Pancreas (tissue), 10 donors: Measurements from ENCODE around the gene PHOSPHO2. TPM values are rescaled to one million over a fixed set of nuclear protein-coding genes. Genes with fewer than 3 reads are reported as not detected.

Experiments
- ATAC-seq, 4 donors: fragments of 200-7000 bp; cut with Tn5 transposase; one replicate each; pipeline versions ENCODE4 v1.8.0 to v1.9.1; 2020; ENCODE audit warnings: mild to moderate bottlenecking in 4 of 4, moderate library complexity in 4 of 4
- DNase-seq, 6 donors: peaks; one replicate each; pipeline ENCODE4 v3.0.0-alpha.2; 2020
- FAIRE-seq: peaks from 2 replicates; lab custom pipeline; 2012; peaks lifted over from hg19 to GRCh38; lab: Jason Lieb, UNC
- H3K27ac ChIP-seq, 4 donors: fragments of 200-600 bp; sonication (generic); 1 replicate in 3 of 4; 2 replicates in 1 of 4; pipeline versions ENCODE4 v1.5.0 to v1.8.0; 2020
- H3K27me3 ChIP-seq, 4 donors: fragments of 200-600 bp; one replicate each; pipeline ENCODE4 v1.8.0; 2021
- H3K36me3 ChIP-seq, 3 donors: fragments of 200-600 bp; sonication (generic) in 1 of 3; one replicate each; pipeline versions ENCODE4 v1.5.0 to v1.8.0; 2020 to 2021
- H3K4me1 ChIP-seq, 3 donors: fragments of 200-600 bp; one replicate each; pipeline ENCODE4 v1.8.0; 2021
- H3K4me3 ChIP-seq, 4 donors: fragments of 200-600 bp; sonication (generic) in 2 of 4; one replicate each; pipeline versions ENCODE4 v1.5.0 to v1.8.0; 2020 to 2021
- H3K9me3 ChIP-seq, 4 donors: fragments of 200-600 bp; one replicate each; pipeline ENCODE4 v1.8.0; 2021
- WGBS, 2 donors: extraction: QIAGEN DNeasy Blood & Tissue Kit; methylation state at CpG; one replicate each; pipeline ENCODE4 v1.1.7; 2013; 5-methylcytosine and 5-hydroxymethylcytosine counted together
- intact Hi-C, 3 donors: fragments of 100-400 bp; cut with DNase I; formaldehyde crosslinking; loops; one replicate each; pipeline versions ENCODE4 v1.11.1 to v1.14.2; 2022
- polyA plus RNA-seq, 2 donors: library from polyadenylated mRNA; stranded (reverse); fragments of 200-250 nt; gene quantifications; one replicate each; pipeline ENCODE4 v1.2.3, GENCODE V29; 2013
- total RNA-seq, 6 donors: library from RNA; stranded (reverse); fragmentation: NEBNext Ultra II Directional in 4 of 6; extraction: Animal tissue kit (Norgen Biotek cat#: 25700) in 4 of 6; gene quantifications; one replicate each; pipeline versions ENCODE4 v1.2.1 to v1.2.4, GENCODE V29; 2021 to 2023
- TF ChIP-seq, protein P1 (sequence below), 4 donors: fragments of 200-600 bp; sonication (generic) in 3 of 4; IDR thresholded peaks; one replicate each; pipeline versions ENCODE4 v1.5.0 to v1.8.0; 2021; ENCODE audit warnings: antibody characterized with exemption in 4 of 4
- donor health status: healthy with polysubstance abuse.
- donor health status: DM: no; HTN: no; CAD: no; lungs with moderate emphysema.
- donor health status: DM: no; HTN: no; CAD: no.
- donor health status: control.
- donor health status: control.
- donor health status: Bipolar disorder and iron deficiency.
- donor health status: DM: yes; HTN: yes; CAD: no.
- donor health status: DM: no; HTN: no; CAD: no.
- donor health status: DM: no; HTN: no; CAD: no.
- donor health status: DM: yes; HTN: yes; CAD: no.

PHOSPHO2 gene
- total and polyA plus RNA-seq, 8 donors, result 1.9 to 5.9 (median 3.1) TPM

DNA sequence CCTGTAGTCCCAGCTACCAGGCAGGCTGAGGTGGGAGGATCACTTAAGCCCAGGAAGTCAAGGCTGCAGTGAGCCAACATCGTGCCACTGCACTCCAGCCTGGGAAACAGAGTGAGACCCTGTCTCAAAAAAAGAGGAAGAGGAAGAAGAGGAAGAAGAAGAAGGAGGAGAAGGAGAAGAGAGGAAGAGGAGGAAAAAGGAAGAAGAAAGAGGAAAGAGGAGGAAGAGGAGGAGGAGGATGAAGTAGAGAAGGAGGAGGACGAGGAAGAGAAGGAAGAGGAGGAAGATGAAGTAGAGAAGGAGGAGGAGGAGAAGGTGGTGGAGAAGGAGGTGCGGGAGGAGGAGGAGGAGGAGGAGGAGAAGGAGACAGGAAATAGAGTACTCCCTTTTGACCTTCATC lies 38.1 kb upstream of the PHOSPHO2 start:
- intact Hi-C loops, result no loop called here

DNA sequence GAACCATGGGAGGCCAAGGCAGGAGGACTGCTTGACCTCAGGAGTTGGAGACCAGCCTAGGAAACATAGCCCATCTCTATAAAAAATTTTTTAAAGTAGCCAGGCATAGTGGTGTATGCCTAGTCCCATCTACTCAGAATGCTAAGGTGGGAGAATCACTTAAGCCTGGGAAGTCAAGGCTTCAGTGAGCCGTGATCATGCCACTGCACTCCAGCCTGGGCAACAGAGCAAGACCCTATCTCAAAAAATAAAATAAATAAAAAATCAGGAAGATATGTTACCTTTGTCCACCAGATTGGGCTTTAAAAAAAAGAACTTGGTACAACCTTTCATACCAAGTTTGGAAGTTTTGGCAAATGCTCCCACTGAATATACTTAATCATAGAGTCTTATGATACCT lies 35.4 kb upstream of the PHOSPHO2 start:
- WGBS, 2 donors, result 92 to 95% methylated on average over 1 of the region's 1 CpG
- FAIRE-seq (no peak), DNase-seq (no peak), ATAC-seq (no peak)
- no peak overlapping the region for H3K4me3 ChIP-seq
- no peaks in the 10 kb centered on the region for H3K27me3 ChIP-seq
- TF ChIP-seq, protein P1, sequence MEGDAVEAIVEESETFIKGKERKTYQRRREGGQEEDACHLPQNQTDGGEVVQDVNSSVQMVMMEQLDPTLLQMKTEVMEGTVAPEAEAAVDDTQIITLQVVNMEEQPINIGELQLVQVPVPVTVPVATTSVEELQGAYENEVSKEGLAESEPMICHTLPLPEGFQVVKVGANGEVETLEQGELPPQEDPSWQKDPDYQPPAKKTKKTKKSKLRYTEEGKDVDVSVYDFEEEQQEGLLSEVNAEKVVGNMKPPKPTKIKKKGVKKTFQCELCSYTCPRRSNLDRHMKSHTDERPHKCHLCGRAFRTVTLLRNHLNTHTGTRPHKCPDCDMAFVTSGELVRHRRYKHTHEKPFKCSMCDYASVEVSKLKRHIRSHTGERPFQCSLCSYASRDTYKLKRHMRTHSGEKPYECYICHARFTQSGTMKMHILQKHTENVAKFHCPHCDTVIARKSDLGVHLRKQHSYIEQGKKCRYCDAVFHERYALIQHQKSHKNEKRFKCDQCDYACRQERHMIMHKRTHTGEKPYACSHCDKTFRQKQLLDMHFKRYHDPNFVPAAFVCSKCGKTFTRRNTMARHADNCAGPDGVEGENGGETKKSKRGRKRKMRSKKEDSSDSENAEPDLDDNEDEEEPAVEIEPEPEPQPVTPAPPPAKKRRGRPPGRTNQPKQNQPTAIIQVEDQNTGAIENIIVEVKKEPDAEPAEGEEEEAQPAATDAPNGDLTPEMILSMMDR (IDR thresholded peaks at IDR 0.05), result no peak
- H3K36me3 ChIP-seq, result no peaks in the 10 kb centered on the region
- H3K4me1 ChIP-seq, result no peaks in the 10 kb centered on the region
- H3K27ac ChIP-seq, result no peak overlapping the region
- H3K9me3 ChIP-seq, result no peaks in the 10 kb centered on the region
- intact Hi-C loops, result no loop called here

More for the DNA sequence above, 38.1 kb upstream of the PHOSPHO2 start:
- Histone ChIP-seq H3K4me1 (no peaks in the 10 kb centered on the region), H3K4me3 (no peak overlapping the region), H3K36me3 (no peaks in the 10 kb centered on the region), H3K27me3 (no peaks in the 10 kb centered on the region), H3K27ac (no peak overlapping the region), H3K9me3 (no peaks in the 10 kb centered on the region)
- FAIRE-seq (no peak), ATAC-seq (no peak), DNase-seq (no peak)
- TF ChIP-seq, protein P1 (IDR thresholded peaks at IDR 0.05), result no peak
- 65 to 67% methylated on average over 3 of the region's 3 CpGs for WGBS, 2 donors

- TF ChIP-seq, protein P1 (IDR thresholded peaks at IDR 0.05), result no peak
- Histone ChIP-seq H3K36me3 (no peaks in the 10 kb centered on the region), H3K9me3 (no peaks in the 10 kb centered on the region), H3K27ac (no peak overlapping the region), H3K4me3 (no peak overlapping the region), H3K27me3 (no peaks in the 10 kb centered on the region), H3K4me1 (no peaks in the 10 kb centered on the region)
- no peak for FAIRE-seq
- 80 to 97% methylated on average over 1 of the region's 1 CpG for WGBS, 2 donors
- DNase-seq, result no peak
- ATAC-seq, result no peak
- intact Hi-C loops, result no loop called here
Measured at GRCh38 chr2:169659320-169659719, 34.9 kb upstream of the PHOSPHO2 start.

GRCh38 chr2:169661265-169661664 lies 33.0 kb upstream of the PHOSPHO2 start:
- Histone ChIP-seq H3K27me3 (no peaks in the 10 kb centered on the region), H3K27ac (no peak overlapping the region), H3K4me1 (no peaks in the 10 kb centered on the region), H3K9me3 (no peaks in the 10 kb centered on the region), H3K4me3 (no peak overlapping the region), H3K36me3 (no peaks in the 10 kb centered on the region)
- ATAC-seq (no peak), FAIRE-seq (no peak), DNase-seq (no peak)
- intact Hi-C loops, result no loop called here
- TF ChIP-seq, protein P1 (IDR thresholded peaks at IDR 0.05), result no peak
- 63 to 80% methylated on average over 3 of the region's 3 CpGs for WGBS, 2 donors

DNA sequence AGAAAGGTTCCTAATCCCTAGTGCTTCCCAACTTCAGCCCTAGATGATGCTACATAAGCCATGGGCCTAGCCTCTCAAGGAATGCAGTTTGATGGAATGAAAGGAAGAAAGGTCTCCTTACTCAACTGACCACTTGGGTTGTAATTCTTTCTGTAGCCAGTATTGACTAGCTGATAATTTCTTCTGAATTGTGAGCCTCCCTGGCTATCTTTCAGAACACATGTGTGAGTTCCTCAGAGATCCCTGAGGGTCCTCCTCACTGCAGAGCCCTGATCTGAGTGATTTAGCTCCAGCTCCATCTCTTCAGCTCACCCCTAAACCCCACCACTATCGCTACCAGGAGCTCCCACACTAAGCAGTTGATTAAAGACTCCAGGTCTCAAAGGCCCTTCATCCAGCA lies 31.5 kb upstream of the PHOSPHO2 start:
- no peaks in the 10 kb centered on the region for H3K9me3 ChIP-seq
- WGBS, 2 donors, result 88 to 100% methylated on average over 1 of the region's 1 CpG
- intact Hi-C loops, result no loop called here
- H3K27me3 ChIP-seq, result no peaks in the 10 kb centered on the region
- no peaks in the 10 kb centered on the region for H3K36me3 ChIP-seq
- TF ChIP-seq, protein P1 (IDR thresholded peaks at IDR 0.05), result no peak
- ATAC-seq (no peak), DNase-seq (no peak), FAIRE-seq (no peak)
- H3K4me3 ChIP-seq, result no peak overlapping the region
- no peaks in the 10 kb centered on the region for H3K4me1 ChIP-seq
- H3K27ac ChIP-seq, result no peak overlapping the region
